ENCODE data around the gene EPHA1. TPM values are rescaled to one million over a fixed set of nuclear protein-coding genes. Genes with fewer than 3 reads are reported as not detected.

Gene EPHA1
- total and polyA plus RNA-seq, 12 donors: 0.07 to 1.3 (median 0.46) TPM; not detected in 3

- Histone ChIP-seq H3K36me3 (replicated peaks in 1 of 2) (no peaks in the 10 kb centered on the region), H3K4me3 (no peak overlapping the region), H3K9me3 (replicated peaks in 1 of 3) (no peaks in the 10 kb centered on the region), H3K27me3 (no peaks in the 10 kb centered on the region), H3K27ac (no peak overlapping the region), H3K4me1 (replicated peaks in 1 of 2) (no peaks in the 10 kb centered on the region)
- TF ChIP-seq CTCF (IDR thresholded peaks at IDR 0.05) (no peak), POLR2A (IDR thresholded peaks at IDR 0.05) (no peak)
- 66 to 79% (median 73%) methylated on average over 8 to 11 of the region's 11 CpGs for WGBS, 4 donors
- peak in 1 of 7 donors; percentile 4 for DNase-seq
- intact Hi-C loops (cut with DNase I): no loop called here
Measured at GRCh38 chr7:143352531-143353002, 56.1 kb downstream of the EPHA1 start.

- H3K4me1 ChIP-seq (replicated peaks in 1 of 2): no peaks in the 10 kb centered on the region
- no peak overlapping the region for H3K4me3 ChIP-seq
- DNase-seq: no peak
- no peaks in the 10 kb centered on the region for H3K9me3 ChIP-seq (replicated peaks in 1 of 3)
- no peak overlapping the region for H3K27ac ChIP-seq
- TF ChIP-seq POLR2A (IDR thresholded peaks at IDR 0.05) (no peak), CTCF (IDR thresholded peaks at IDR 0.05) (no peak)
- 86 to 95% (median 87%) methylated on average over 5 to 9 of the region's 9 CpGs for whole genome bisulfite sequencing, 4 donors
- H3K27me3 ChIP-seq: no peaks in the 10 kb centered on the region
- H3K36me3 ChIP-seq (replicated peaks in 1 of 2): no peaks in the 10 kb centered on the region
- intact Hi-C loops (cut with DNase I): no loop called here
Measured at GRCh38 chr7:143351574-143351973, 57.1 kb downstream of the EPHA1 start.

GRCh38 chr7:143351060-143351459 is 57.6 kb downstream of the EPHA1 start:
- 76 to 79% (median 77%) methylated on average over 5 of the region's 5 CpGs for WGBS, 4 donors
- intact Hi-C loops (cut with DNase I): no loop called here
- no peak for DNase-seq

GRCh38 chr7:143347950-143348349 is 60.7 kb downstream of the EPHA1 start:
- Histone ChIP-seq H3K27me3 (no peaks in the 10 kb centered on the region), H3K9me3 (replicated peaks in 1 of 3) (no peaks in the 10 kb centered on the region), H3K4me1 (replicated peaks in 1 of 2) (peaks cover 0 to 5% of the 10 kb centered on the region in 2 donors), H3K4me3 (no peak overlapping the region), H3K36me3 (replicated peaks in 1 of 2) (no peaks in the 10 kb centered on the region), H3K27ac (no peak overlapping the region)
- intact Hi-C loops (cut with DNase I): no loop called here
- TF ChIP-seq POLR2A (IDR thresholded peaks at IDR 0.05) (no peak), CTCF (IDR thresholded peaks at IDR 0.05) (no peak)
- 57 to 70% (median 66%) methylated on average over 5 of the region's 5 CpGs for WGBS, 4 donors
- DNase-seq: no peak

More at GRCh38 chr7:143351060-143351459, 57.6 kb downstream of the EPHA1 start:
- H3K27ac ChIP-seq: no peak overlapping the region
- no peaks in the 10 kb centered on the region for H3K36me3 ChIP-seq (replicated peaks in 1 of 2)
- no peak for TF ChIP-seq POLR2A (IDR thresholded peaks at IDR 0.05)
- TF ChIP-seq CTCF (IDR thresholded peaks at IDR 0.05): no peak
- H3K4me1 ChIP-seq (replicated peaks in 1 of 2): no peaks in the 10 kb centered on the region
- H3K4me3 ChIP-seq: no peak overlapping the region
- H3K27me3 ChIP-seq: no peaks in the 10 kb centered on the region
- H3K9me3 ChIP-seq (replicated peaks in 1 of 3): no peaks in the 10 kb centered on the region

Data from adrenal gland (tissue), 12 donors.